NT2/D1 (cell line): ENCODE measurements around the gene NSMCE1.

ENCODE experiments used
- DNase-seq: peaks from one replicate; pipeline ENCODE4 v3.0.0-alpha.2; 2011; ENCODE audit warnings: low read depth, low spot score
- H3K27me3 ChIP-seq: 2 replicates; pipeline ENCODE4 v1.6.0; 2011; ENCODE audit warnings: mild to moderate bottlenecking; ENCODE audit not compliant: insufficient read length, insufficient read depth
- H3K36me3 ChIP-seq: 2 replicates; pipeline ENCODE4 v1.6.1; 2011; ENCODE audit warnings: mild to moderate bottlenecking, low read length, mixed read lengths; ENCODE audit not compliant: insufficient read depth, insufficient read length
- H3K4me1 ChIP-seq: 2 replicates; pipeline ENCODE4 v1.5.1; 2011; ENCODE audit not compliant: insufficient read depth, insufficient read length
- H3K4me3 ChIP-seq: 2 replicates; pipeline ENCODE4 v1.5.1; 2011; ENCODE audit warnings: low read depth; ENCODE audit not compliant: insufficient read length
- H3K9ac ChIP-seq: 2 replicates; pipeline ENCODE4 v1.6.0; 2011; ENCODE audit warnings: low read depth; ENCODE audit not compliant: insufficient read length
- H3K9me3 ChIP-seq: 2 replicates; pipeline ENCODE4 v1.5.1; 2011; ENCODE audit warnings: mild to moderate bottlenecking, low read length; ENCODE audit not compliant: insufficient read depth
- SUZ12 ChIP-seq: IDR thresholded peaks from 2 replicates; pipeline ENCODE4 v1.6.1; 2011; ENCODE audit not compliant: insufficient read length, insufficient read depth; ENCODE audit errors: extremely low read depth
- YY1 ChIP-seq: IDR thresholded peaks from 2 replicates; pipeline ENCODE4 v1.6.1; 2011; ENCODE audit not compliant: insufficient read length, insufficient read depth
- ZNF274 ChIP-seq: IDR thresholded peaks from 2 replicates; pipeline ENCODE4 v1.6.1; 2011; ENCODE audit warnings: mild to moderate bottlenecking, low read depth, low read length

NSMCE1 gene

GRCh38 chr16:27314161-27314723, 45.7 kb upstream of the NSMCE1 start:
- TF ChIP-seq SUZ12 (no peak), YY1 (no peak), ZNF274 (no peak)
- DNase-seq, result no peak
- Histone ChIP-seq H3K4me3 (peak overlapping the region; percentile 87), H3K4me1 (peaks cover 17% of the 10 kb centered on the region), H3K36me3 (peaks cover 10% of the 10 kb centered on the region), H3K9ac (peak overlapping the region; percentile 87), H3K27me3 (peaks cover 11% of the 10 kb centered on the region), H3K9me3 (no peaks in the 10 kb centered on the region)

GRCh38 chr16:27313422-27314160, 45.0 kb upstream of the NSMCE1 start, which contains the start of gene IL4R:
Gene IL4R, plus strand, starts transcription at chr16:27313974. Its CDS starts 26,230 bp downstream, at chr16:27340204.
- H3K4me3 ChIP-seq, result peak within 1 kb of the TSS; percentile 87
- TF ChIP-seq SUZ12 (no peak), YY1 (no peak), ZNF274 (no peak)

GRCh38 chr16:27312580-27313421, 44.2 kb upstream of the NSMCE1 start:
- TF ChIP-seq ZNF274 (no peak), SUZ12 (no peak), YY1 (no peak)
- Histone ChIP-seq H3K4me1 (peaks cover 7% of the 10 kb centered on the region), H3K36me3 (peaks cover 8% of the 10 kb centered on the region), H3K4me3 (peak overlapping the region; percentile 87), H3K9ac (peak overlapping the region; percentile 84), H3K27me3 (peaks cover 11% of the 10 kb centered on the region), H3K9me3 (no peaks in the 10 kb centered on the region)
- DNase-seq, result no peak

More at GRCh38 chr16:27313422-27314160, 45.0 kb upstream of the NSMCE1 start, which contains the start of gene IL4R:
- Histone ChIP-seq H3K27me3 (peaks cover 11% of the 10 kb centered on the region), H3K36me3 (peaks cover 9% of the 10 kb centered on the region), H3K9me3 (no peaks in the 10 kb centered on the region), H3K4me1 (peaks cover 13% of the 10 kb centered on the region), H3K9ac (peak within 1 kb of the TSS; percentile 87)
- no peak for DNase-seq

GRCh38 chr16:27311897-27312303, 43.3 kb upstream of the NSMCE1 start:
- no peak for TF ChIP-seq SUZ12
- no peak for TF ChIP-seq YY1
- TF ChIP-seq ZNF274, result no peak

GRCh38 chr16:27311448-27311830, 42.9 kb upstream of the NSMCE1 start:
- H3K36me3 ChIP-seq, result no peaks in the 10 kb centered on the region
- no peak overlapping the region for H3K9ac ChIP-seq
- no peak overlapping the region for H3K4me3 ChIP-seq
- H3K4me1 ChIP-seq, result peaks cover 7% of the 10 kb centered on the region
- no peaks in the 10 kb centered on the region for H3K9me3 ChIP-seq
- TF ChIP-seq SUZ12 (no peak), YY1 (no peak), ZNF274 (no peak)
- no peak for DNase-seq
- H3K27me3 ChIP-seq, result peaks cover 11% of the 10 kb centered on the region

More at GRCh38 chr16:27311897-27312303, 43.3 kb upstream of the NSMCE1 start:
- Histone ChIP-seq H3K9me3 (no peaks in the 10 kb centered on the region), H3K36me3 (no peaks in the 10 kb centered on the region), H3K9ac (no peak overlapping the region), H3K4me1 (peaks cover 7% of the 10 kb centered on the region), H3K27me3 (peaks cover 11% of the 10 kb centered on the region), H3K4me3 (no peak overlapping the region)
- no peak for DNase-seq

- Histone ChIP-seq H3K9me3 (no peaks in the 10 kb centered on the region), H3K36me3 (no peaks in the 10 kb centered on the region), H3K4me3 (no peak overlapping the region), H3K4me1 (peaks cover 7% of the 10 kb centered on the region), H3K27me3 (peaks cover 11% of the 10 kb centered on the region), H3K9ac (no peak overlapping the region)
- TF ChIP-seq YY1, result no peak
- no peak for TF ChIP-seq SUZ12
- no peak for TF ChIP-seq ZNF274
- DNase-seq, result no peak
Observed at GRCh38 chr16:27310576-27311447, 42.2 kb upstream of the NSMCE1 start.
